ENCODE data around the gene PCED1A. TPM values are rescaled to one million over a fixed set of nuclear protein-coding genes. Genes with fewer than 3 reads are reported as not detected.

Gene PCED1A
- polyA plus RNA-seq, 10 donors: 19.9 to 37.6 (median 26.2) TPM

DNA sequence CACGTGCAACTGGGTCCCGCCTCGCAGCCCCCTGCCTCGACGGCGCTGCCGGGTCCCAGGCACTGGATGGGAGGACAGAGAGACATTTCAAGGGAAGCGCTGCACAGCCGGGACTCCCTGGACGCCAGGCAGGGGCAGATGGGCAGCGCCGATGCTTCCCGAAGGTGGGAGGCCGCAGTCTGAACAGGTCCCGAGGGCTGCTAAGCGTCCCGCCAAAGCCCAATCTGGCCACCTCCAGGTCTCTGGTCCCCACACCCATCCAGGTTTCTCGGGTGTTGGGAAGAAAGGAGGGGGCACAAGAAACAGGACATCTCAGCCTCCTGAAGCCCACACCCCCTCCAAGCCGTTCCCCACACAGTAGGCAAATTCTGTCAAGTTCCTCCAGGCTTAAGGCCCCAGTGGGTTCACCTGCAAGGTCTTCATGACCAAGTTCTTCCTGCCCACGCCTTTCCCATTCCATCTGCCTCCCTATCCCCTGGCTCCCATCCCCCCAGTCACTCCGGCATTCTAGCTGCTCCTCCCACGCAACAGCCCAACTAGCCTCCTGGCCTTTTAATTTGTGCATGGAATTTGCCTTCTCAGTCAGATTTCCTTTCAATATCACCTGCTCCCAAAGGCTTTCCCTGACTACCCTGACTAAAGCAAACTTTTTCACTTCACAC is 34.6 kb downstream of the PCED1A start:
- DNase-seq: no peak

DNA sequence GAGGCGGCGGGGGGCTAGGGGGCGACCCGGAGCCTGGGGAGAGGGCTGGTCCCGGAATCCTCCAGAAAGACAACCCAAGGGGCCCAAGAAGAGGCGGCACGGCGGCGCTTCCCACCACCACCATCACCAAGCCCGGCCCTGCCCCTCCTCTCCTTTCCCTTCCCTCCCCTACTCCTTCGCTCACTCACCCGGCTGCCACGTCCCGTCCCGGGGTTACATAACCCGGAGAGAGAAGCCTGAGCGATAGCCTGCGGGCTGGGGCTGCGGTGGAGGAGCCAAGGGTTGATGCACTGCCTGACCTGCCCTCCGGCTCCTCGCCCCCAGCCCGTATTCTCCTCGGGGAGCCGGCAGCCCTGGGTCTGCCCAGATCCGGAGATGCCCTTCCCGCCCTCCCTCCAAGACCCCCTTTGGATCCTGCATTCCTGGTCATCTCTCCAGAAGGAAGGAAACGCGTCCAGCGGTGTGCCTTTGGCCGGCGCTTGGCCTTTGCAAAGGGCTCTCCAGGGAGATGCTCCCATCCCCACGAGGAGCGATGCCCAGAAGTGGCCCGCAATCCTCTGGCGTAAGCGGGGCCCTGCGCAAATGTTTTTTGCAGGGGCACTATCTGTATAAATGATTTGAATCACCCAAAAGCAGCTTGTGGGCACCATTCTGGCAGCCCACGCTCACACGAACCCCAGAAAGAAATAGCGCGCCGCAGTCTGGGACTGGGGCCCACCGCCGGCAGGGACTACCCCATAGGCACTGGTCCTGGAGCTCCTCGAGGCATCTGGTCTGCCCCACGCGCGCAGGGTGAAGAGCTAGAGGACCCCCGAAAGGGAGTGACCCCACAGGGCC is 35.4 kb downstream of the PCED1A start:
- DNase-seq: no peak

DNA sequence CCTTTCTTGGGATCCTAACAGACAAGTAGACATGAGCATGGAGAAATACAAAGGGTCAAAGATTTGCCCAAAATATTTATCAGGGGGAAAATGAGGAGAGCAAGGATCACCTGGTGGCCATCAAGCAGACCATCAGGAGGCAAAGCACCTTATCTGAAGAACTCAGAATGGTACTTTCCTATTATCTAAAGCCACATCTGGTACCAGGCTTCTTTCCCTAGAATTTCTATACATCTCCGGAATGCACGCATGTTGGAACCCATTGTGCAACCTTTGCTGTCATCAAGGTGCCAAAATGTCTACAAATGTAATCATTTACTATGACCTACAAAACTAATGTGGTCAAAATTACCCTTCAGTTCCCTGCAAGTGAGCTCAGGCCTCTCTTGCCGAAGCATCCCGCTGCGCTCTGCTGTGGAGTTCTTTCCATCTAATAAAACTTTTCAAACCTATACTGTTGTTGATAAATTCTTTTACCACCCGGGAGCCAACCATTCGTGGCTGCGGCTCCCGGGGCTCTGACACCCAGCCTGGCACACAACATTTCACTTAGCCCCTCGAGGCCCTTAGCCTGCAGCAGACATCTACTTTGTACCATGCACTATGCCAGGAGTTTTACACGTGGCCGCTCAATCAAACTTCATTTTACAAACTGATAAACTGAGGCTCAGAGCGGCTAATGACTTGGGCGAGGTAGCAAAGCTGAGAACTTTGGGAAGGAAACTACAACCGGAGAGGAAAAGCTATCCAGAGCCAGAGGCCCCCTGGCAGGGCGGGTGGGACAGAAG is 36.2 kb downstream of the PCED1A start:
- no peak for DNase-seq

- no peak for DNase-seq
These were observed 39.1 kb downstream of the PCED1A start for GRCh38 chr20:2801286-2801728.

DNA sequence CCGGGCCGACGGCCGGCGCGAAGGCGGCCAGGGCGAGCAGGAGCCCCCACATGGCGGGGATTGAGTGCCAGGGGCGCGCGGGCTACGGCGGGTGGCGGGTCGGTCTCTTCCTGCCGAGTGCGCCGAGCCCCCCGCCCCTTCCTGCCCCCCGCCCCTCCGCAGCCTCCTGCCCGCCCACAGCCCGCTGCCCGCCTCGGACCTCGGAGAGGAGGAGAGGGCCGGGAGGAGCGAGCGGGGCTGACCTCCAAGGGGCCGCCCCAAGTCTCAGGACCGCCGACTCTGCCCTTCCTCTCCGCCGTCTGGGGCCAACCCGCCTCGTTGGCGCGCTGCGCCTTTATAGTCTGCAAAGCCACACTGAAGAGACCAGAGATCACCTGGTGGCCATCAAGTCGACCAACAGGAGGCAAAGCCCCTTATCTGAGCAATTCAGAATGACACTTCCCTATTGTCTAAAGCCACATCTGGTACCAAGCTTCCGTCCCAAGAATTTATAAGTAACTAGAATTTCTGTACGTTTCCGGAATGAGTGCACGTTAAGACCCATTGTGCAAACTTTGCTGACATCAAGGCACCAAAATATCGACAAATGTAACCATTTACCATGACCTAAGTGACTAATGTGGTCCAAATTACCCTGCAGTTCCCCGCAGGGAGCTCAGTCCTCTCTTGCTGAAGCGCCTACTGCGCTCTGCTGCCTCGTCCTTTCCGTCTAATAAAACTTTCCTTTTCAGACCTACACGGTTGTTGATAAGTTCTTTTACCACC is 39.8 kb downstream of the PCED1A start, which contains the start of gene CPXM1:
Gene CPXM1 (minus strand): TSS at position 107 of the 765 bp plus-strand sequence. CDS start 55 bp downstream, at position 52.
- DNase-seq: peak; percentile 8 to 82 (median 55)

DNA sequence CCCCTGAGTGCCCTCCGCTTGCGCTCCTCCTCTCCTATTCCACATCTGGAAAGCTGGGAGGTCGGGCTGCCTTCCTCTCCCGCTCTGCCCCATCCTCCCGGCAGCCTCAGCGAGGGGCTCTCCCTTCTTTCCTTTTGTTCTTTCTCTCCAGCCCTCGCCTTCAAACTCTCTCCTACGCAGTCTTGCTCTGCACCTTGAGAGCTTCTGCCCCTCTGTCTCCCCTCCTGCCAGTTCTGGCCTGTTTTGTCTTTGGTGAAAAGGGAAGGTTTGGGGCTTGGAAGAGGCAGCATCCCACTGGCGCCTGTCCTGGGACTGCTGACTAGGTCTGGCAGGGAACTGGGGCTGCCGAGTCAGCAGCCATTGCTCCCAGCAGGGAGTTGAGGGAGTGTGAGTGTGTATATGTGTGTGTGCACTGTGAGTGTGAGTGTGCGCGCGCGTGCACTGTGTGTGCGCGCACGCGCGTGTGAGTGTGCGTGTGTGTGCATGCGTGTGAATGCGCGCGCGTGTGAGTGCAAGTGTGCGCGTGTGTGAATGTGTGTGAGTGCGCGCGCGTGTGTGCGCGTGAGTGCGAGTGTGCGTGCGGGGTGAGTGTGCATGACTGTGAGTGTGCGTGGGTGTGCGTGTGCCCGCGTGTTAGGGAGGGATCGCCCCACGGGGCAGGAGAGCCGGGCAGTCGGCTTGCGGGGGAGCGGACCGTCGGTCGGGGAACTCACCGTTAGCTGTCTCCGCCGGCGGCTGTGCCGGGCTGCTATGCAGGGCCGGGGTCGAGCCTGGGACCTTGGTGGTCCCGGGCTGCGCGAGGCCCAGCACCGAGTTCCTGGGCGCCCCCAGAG is 40.6 kb downstream of the PCED1A start:
- DNase-seq: peak in 1 of 3 donors; percentile 84

GRCh38 chr20:2799271-2799670 is 41.2 kb downstream of the PCED1A start:
- DNase-seq: peak in 1 of 3 donors; percentile 36

- no peak for DNase-seq
These were observed 41.6 kb downstream of the PCED1A start for GRCh38 chr20:2798814-2799213.

DNA sequence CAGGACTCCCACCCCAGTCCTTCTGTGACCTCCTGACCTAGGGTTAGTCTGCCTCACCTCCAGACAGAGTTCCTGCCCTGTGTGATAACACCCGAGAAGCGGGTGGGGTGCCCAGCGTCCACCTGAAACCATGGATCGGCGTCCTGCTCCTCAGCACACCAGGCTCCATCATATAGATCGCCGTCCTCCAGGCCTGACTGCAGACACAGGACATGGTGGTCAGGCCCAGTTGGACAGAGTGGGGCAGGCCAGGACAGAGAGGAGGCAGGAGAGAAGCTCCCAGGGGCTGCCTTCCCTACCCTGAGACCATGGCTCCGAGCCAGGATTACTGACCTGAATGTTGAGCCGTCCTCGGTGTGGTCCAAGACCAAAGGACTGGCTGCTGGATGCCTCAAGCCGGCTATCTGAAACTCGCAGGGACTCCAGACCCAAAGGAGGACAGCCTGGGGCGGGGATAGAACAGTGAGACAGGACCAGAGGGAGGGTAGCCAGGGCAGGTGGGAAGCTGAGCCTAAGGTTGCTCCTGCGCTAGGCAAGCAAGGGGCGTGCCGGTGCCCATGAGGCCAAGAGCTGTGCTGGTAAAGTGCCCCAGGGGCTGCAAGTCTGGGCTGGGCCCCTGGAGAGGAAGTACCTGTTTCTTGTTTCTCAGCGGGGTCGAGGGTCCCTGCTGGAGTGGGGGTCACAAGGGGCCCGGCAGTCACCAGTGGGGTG is 42.2 kb downstream of the PCED1A start:
- no peak for DNase-seq

GRCh38 chr20:2797136-2797983 is 43.1 kb downstream of the PCED1A start:
- no peak for DNase-seq

- DNase-seq: no peak
These were observed 44.3 kb downstream of the PCED1A start for GRCh38 chr20:2796011-2796660.

DNA sequence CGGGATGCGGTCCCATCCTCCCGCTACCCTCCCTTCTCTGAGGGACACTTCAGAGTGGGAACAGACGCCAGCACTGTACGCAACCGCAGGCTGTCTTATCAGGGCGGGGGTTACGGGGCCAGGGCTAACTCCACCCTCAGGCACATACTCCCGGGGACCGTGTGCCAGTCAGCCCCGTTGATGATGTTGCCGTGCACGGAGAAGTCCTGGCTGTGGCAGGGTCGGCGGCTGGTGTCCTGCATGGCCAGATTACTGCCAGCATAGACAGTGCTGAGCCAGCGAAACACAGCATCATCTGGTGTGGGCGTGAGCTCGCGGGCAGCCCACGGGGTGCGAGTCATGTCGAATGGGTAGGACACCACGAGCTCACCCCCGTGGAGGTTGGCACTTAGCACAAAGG is 45.0 kb downstream of the PCED1A start:
- no peak for DNase-seq

- DNase-seq: no peak
These were observed 45.5 kb downstream of the PCED1A start for GRCh38 chr20:2794866-2795447.

DNA sequence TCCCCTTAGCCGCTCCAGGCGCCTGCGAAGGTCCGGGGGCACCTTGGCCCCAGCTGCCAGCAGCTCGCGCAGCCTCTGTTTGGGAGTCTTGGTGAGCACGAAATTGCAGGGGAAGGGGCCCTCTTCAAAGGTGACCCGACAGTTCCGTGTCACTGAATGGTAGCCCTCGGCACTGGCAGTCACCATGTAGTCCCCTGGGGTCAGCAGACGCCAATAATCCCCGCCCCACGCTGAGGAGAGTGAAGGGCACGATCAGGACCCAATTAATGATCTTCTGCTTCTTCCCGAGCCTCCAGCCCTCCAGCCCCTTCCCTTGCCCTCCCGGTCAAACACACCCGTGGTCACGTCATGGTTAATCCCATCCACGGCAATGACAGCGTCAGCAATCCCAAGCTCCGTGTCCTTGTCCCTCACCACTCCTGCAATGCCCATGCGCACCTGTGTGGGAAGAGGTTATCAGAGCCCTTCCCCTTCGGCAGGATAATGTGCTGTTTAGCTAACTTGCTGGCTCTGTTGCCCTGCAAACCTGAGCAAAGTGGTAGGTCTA is 46.2 kb downstream of the PCED1A start:
- no peak for DNase-seq

GRCh38 chr20:2793471-2793870 is 47.0 kb downstream of the PCED1A start:
- DNase-seq: no peak

Measured in muscle of back (tissue), 11 donors.